GM23338 (cell line): ENCODE data around the gene ZNF488.

Experiments used
- ETS1 ChIP-seq: IDR thresholded peaks from 2 replicates; pipeline ENCODE4 v1.6.1; 2016; ENCODE audit warnings: antibody characterized with exemption
- EZH2 ChIP-seq: fragments of 200-600 bp; sonication (generic); IDR thresholded peaks from one replicate; pipeline ENCODE4 v1.8.0; 2017; ENCODE audit warnings: antibody characterized with exemption, mild to moderate bottlenecking, low read depth; ENCODE audit not compliant: unreplicated experiment
- EZH2phosphoT487 ChIP-seq: fragments of 200-600 bp; sonication (generic); IDR thresholded peaks from one replicate; pipeline ENCODE4 v1.8.1; 2018; ENCODE audit warnings: antibody characterized with exemption; ENCODE audit not compliant: unreplicated experiment
- POLR2AphosphoS5 ChIP-seq: IDR thresholded peaks from 2 replicates; pipeline ENCODE4 v1.6.1; 2016; ENCODE audit warnings: antibody characterized with exemption, low read depth
- TF ChIP-seq, protein P1 (sequence below): IDR thresholded peaks from one replicate; pipeline ENCODE4 v1.6.1; 2018; ENCODE audit warnings: antibody characterized with exemption; ENCODE audit not compliant: unreplicated experiment
- TF ChIP-seq, protein P2 (sequence below), 2 experiments: fragments of 200-600 bp in 1 of 2; sonication (generic) in 1 of 2; conservative IDR thresholded peaks; 2 replicates each; pipeline versions ENCODE4 v1.5.1 to v1.6.1; 2016 to 2017; ENCODE audit warnings: antibody characterized with exemption in 2 of 2, low read depth in 2 of 2, mild to moderate bottlenecking in 2 of 2, moderate library complexity in 1 of 2

GRCh38 chr10:47322300-47323061 is 61.6 kb downstream of the ZNF488 start, which contains the start of gene GDF2:
- no peak for TF ChIP-seq ETS1
- TF ChIP-seq, protein P1, sequence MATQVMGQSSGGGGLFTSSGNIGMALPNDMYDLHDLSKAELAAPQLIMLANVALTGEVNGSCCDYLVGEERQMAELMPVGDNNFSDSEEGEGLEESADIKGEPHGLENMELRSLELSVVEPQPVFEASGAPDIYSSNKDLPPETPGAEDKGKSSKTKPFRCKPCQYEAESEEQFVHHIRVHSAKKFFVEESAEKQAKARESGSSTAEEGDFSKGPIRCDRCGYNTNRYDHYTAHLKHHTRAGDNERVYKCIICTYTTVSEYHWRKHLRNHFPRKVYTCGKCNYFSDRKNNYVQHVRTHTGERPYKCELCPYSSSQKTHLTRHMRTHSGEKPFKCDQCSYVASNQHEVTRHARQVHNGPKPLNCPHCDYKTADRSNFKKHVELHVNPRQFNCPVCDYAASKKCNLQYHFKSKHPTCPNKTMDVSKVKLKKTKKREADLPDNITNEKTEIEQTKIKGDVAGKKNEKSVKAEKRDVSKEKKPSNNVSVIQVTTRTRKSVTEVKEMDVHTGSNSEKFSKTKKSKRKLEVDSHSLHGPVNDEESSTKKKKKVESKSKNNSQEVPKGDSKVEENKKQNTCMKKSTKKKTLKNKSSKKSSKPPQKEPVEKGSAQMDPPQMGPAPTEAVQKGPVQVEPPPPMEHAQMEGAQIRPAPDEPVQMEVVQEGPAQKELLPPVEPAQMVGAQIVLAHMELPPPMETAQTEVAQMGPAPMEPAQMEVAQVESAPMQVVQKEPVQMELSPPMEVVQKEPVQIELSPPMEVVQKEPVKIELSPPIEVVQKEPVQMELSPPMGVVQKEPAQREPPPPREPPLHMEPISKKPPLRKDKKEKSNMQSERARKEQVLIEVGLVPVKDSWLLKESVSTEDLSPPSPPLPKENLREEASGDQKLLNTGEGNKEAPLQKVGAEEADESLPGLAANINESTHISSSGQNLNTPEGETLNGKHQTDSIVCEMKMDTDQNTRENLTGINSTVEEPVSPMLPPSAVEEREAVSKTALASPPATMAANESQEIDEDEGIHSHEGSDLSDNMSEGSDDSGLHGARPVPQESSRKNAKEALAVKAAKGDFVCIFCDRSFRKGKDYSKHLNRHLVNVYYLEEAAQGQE: no peak
- TF ChIP-seq EZH2phosphoT487: no peak
- TF ChIP-seq, protein P2, sequence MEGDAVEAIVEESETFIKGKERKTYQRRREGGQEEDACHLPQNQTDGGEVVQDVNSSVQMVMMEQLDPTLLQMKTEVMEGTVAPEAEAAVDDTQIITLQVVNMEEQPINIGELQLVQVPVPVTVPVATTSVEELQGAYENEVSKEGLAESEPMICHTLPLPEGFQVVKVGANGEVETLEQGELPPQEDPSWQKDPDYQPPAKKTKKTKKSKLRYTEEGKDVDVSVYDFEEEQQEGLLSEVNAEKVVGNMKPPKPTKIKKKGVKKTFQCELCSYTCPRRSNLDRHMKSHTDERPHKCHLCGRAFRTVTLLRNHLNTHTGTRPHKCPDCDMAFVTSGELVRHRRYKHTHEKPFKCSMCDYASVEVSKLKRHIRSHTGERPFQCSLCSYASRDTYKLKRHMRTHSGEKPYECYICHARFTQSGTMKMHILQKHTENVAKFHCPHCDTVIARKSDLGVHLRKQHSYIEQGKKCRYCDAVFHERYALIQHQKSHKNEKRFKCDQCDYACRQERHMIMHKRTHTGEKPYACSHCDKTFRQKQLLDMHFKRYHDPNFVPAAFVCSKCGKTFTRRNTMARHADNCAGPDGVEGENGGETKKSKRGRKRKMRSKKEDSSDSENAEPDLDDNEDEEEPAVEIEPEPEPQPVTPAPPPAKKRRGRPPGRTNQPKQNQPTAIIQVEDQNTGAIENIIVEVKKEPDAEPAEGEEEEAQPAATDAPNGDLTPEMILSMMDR (conservative IDR thresholded peaks at IDR 0.05; ENCODE audit: low read depth in 2 of 2): no peak
- no peak for TF ChIP-seq POLR2AphosphoS5
- TF ChIP-seq EZH2: no peak
